Neural cell (in vitro differentiated cells): Measurements from ENCODE around the gene CDK9.

Experiments
- CTCF ChIP-seq: fragments of 450-650 bp; IDR thresholded peaks from 2 replicates; pipeline ENCODE4 v1.5.1; 2014; ENCODE audit warnings: antibody characterized with exemption, mild to moderate bottlenecking, moderate library complexity; ENCODE audit not compliant: poor library complexity, severe bottlenecking
- TF ChIP-seq, protein P1 (sequence below): IDR thresholded peaks from 2 replicates; pipeline ENCODE4 v1.6.1; 2012; ENCODE audit warnings: borderline replicate concordance

DNA sequence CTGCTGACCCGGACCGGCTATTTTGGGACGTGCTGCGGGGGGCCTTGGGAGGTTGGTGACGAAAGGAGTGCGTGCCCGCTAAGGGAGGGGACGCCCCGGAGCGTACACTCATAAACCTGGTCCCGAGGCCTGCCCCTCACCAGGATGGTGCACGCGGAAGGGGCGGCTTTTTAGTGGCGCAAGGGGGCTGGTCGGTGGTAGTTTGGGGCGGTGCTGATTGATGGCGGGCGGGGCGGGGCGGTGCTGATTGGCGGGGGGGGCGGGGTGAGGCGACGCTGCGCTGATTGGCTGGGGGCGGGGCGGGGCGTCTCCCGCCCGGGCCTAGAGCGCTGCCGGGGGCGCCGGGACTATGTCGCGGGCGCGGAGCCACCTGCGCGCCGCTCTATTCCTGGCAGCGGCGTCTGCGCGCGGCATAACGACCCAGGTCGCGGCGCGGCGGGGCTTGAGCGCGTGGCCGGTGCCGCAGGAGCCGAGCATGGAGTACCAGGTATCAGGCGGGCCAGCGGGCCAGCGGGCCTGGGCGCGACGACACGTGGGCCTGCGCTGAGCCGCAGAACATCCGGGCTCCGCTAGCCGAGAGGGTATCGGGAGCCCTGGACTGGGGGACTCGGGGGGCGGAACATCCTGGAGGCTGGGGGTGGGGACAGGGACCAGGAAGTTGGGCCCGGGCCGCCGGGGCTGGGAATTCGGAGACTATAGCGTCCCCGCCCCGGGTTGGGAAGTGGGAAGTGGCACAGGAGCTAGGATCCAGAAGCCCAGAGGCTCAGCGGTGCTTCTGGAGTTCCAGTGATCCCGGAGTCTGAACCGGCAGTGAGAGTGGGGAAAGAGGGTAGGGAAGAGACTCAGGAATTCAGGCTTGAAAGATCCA, 17.0 kb downstream of the CDK9 start, which contains the start of gene FPGS:
- TF ChIP-seq CTCF = no peak
- TF ChIP-seq, protein P1, sequence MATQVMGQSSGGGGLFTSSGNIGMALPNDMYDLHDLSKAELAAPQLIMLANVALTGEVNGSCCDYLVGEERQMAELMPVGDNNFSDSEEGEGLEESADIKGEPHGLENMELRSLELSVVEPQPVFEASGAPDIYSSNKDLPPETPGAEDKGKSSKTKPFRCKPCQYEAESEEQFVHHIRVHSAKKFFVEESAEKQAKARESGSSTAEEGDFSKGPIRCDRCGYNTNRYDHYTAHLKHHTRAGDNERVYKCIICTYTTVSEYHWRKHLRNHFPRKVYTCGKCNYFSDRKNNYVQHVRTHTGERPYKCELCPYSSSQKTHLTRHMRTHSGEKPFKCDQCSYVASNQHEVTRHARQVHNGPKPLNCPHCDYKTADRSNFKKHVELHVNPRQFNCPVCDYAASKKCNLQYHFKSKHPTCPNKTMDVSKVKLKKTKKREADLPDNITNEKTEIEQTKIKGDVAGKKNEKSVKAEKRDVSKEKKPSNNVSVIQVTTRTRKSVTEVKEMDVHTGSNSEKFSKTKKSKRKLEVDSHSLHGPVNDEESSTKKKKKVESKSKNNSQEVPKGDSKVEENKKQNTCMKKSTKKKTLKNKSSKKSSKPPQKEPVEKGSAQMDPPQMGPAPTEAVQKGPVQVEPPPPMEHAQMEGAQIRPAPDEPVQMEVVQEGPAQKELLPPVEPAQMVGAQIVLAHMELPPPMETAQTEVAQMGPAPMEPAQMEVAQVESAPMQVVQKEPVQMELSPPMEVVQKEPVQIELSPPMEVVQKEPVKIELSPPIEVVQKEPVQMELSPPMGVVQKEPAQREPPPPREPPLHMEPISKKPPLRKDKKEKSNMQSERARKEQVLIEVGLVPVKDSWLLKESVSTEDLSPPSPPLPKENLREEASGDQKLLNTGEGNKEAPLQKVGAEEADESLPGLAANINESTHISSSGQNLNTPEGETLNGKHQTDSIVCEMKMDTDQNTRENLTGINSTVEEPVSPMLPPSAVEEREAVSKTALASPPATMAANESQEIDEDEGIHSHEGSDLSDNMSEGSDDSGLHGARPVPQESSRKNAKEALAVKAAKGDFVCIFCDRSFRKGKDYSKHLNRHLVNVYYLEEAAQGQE = peak; percentile 36
